ENCODE measurements around the gene SLC6A18. TPM values are rescaled to one million over a fixed set of nuclear protein-coding genes. Genes with fewer than 3 reads are reported as not detected.

Gene SLC6A18
- total RNA-seq, 3 donors from 2014 or later: 0.89 TPM; not detected in 2

- intact Hi-C loops (cut with DNase I, micrococcal nuclease): no loop called here
- DNase-seq (no peak), ATAC-seq (no peak)
- no peak overlapping the region for H3K4me3 ChIP-seq
- no peak for TF ChIP-seq CTCF (IDR thresholded peaks at IDR 0.05)
- H3K36me3 ChIP-seq (ENCODE audit: low read depth): no peaks in the 10 kb centered on the region
- H3K9me3 ChIP-seq: no peaks in the 10 kb centered on the region
- H3K4me1 ChIP-seq (ENCODE audit: low read depth): peaks cover 4% of the 10 kb centered on the region
Observed at GRCh38 chr5:1247811-1248210, 22.6 kb downstream of the SLC6A18 start.

- Histone ChIP-seq H3K9me3 (no peaks in the 10 kb centered on the region), H3K36me3 (ENCODE audit: low read depth) (no peaks in the 10 kb centered on the region), H3K4me3 (no peak overlapping the region), H3K4me1 (ENCODE audit: low read depth) (peaks cover 4% of the 10 kb centered on the region)
- intact Hi-C loops (cut with DNase I, micrococcal nuclease): no loop called here
- DNase-seq: no peak
- TF ChIP-seq CTCF (IDR thresholded peaks at IDR 0.05): no peak
- ATAC-seq: no peak
Observed at GRCh38 chr5:1249366-1250280, 24.4 kb downstream of the SLC6A18 start.

- Histone ChIP-seq H3K36me3 (ENCODE audit: low read depth) (no peaks in the 10 kb centered on the region), H3K4me3 (no peak overlapping the region), H3K4me1 (ENCODE audit: low read depth) (peaks cover 4% of the 10 kb centered on the region), H3K9me3 (no peaks in the 10 kb centered on the region)
- no peak for TF ChIP-seq CTCF (IDR thresholded peaks at IDR 0.05)
- ATAC-seq (peak; percentile 68), DNase-seq (peak; percentile 40 to 61 (median 59))
- intact Hi-C loops (cut with DNase I, micrococcal nuclease): no loop called here
Observed at GRCh38 chr5:1251678-1252580, 26.7 kb downstream of the SLC6A18 start.

- no peaks in the 10 kb centered on the region for H3K36me3 ChIP-seq (ENCODE audit: low read depth)
- no peaks in the 10 kb centered on the region for H3K9me3 ChIP-seq
- intact Hi-C loops (cut with DNase I, micrococcal nuclease): no loop called here
- ATAC-seq (no peak), DNase-seq (no peak)
- H3K4me3 ChIP-seq: no peak overlapping the region
- peaks cover 4% of the 10 kb centered on the region for H3K4me1 ChIP-seq (ENCODE audit: low read depth)
- TF ChIP-seq CTCF (IDR thresholded peaks at IDR 0.05): no peak
Observed at GRCh38 chr5:1252681-1253080, 27.5 kb downstream of the SLC6A18 start.

GRCh38 chr5:1253456-1254105 lies 28.4 kb downstream of the SLC6A18 start:
- Histone ChIP-seq H3K36me3 (ENCODE audit: low read depth) (no peaks in the 10 kb centered on the region), H3K4me3 (no peak overlapping the region), H3K9me3 (no peaks in the 10 kb centered on the region), H3K4me1 (ENCODE audit: low read depth) (peaks cover 4% of the 10 kb centered on the region)
- intact Hi-C loops (cut with DNase I, micrococcal nuclease): no loop called here
- TF ChIP-seq CTCF (IDR thresholded peaks at IDR 0.05): no peak
- DNase-seq (no peak), ATAC-seq (no peak)

Data from mucosa of descending colon (tissue), 3 donors.